Measurements from ENCODE around the gene SAMD5.

GRCh38 chr6:147507162-147508041 lies 1.1 kb upstream of the SAMD5 start:
- TF ChIP-seq CTCF (conservative IDR thresholded peaks at IDR 0.05; ENCODE audit: low read depth, low read length) (no peak), EZH2 (IDR thresholded peaks at IDR 0.05; ENCODE audit: borderline replicate concordance, low read depth, low read length, poor library complexity, severe bottlenecking) (no peak)
